WTC11 (cell line): ENCODE results near the gene LARGE1.

Experiments
- ARID4B ChIP-seq: sonication (generic); formaldehyde crosslinking; IDR thresholded peaks from 2 replicates; pipeline ENCODE4 v1.8.0; 2023; ENCODE audit warnings: missing genetic modification reagents, mild to moderate bottlenecking, borderline replicate concordance
- MLX ChIP-seq: sonication (generic); formaldehyde crosslinking; IDR thresholded peaks from 2 replicates; pipeline ENCODE4 v1.8.1; 2023; ENCODE audit warnings: mild to moderate bottlenecking, missing genetic modification reagents, moderate library complexity
- NFYB ChIP-seq: sonication (generic); formaldehyde crosslinking; conservative IDR thresholded peaks from 2 replicates; pipeline ENCODE4 v1.8.0; 2022; ENCODE audit warnings: low read depth, missing genetic modification reagents
- NR2C2 ChIP-seq: sonication (generic); formaldehyde crosslinking; IDR thresholded peaks from 2 replicates; pipeline ENCODE4 v1.8.0; 2022; ENCODE audit warnings: mild to moderate bottlenecking, missing genetic modification reagents
- TEAD1 ChIP-seq: sonication (generic); formaldehyde crosslinking; IDR thresholded peaks from 2 replicates; pipeline ENCODE4 v1.8.0; 2022; ENCODE audit warnings: mild to moderate bottlenecking, missing genetic modification reagents
- TEAD4 ChIP-seq: sonication (generic); formaldehyde crosslinking; IDR thresholded peaks from 2 replicates; pipeline ENCODE4 v1.8.0; 2022; ENCODE audit warnings: mild to moderate bottlenecking, missing genetic modification reagents
- USF1 ChIP-seq: sonication (generic); formaldehyde crosslinking; IDR thresholded peaks from 2 replicates; pipeline ENCODE4 v1.8.0; 2022; ENCODE audit warnings: mild to moderate bottlenecking, missing genetic modification reagents

- TF ChIP-seq TEAD1 (no peak), TEAD4 (CRISPR knock-in tag) (no peak), ARID4B (CRISPR knock-in tag) (no peak), NR2C2 (no peak), MLX (CRISPR knock-in tag) (no peak), NFYB (no peak), USF1 (CRISPR knock-in tag) (no peak)
Measured at GRCh38 chr22:33811686-33812085, 108.6 kb downstream of the LARGE1 start.
